ENCODE measurements around the gene RCL1. TPM values are rescaled to one million over a fixed set of nuclear protein-coding genes. Genes with fewer than 3 reads are reported as not detected.

The RCL1 gene
- polyA plus RNA-seq, 3 donors = 2.2 to 3.0 (median 3.0) TPM

DNA sequence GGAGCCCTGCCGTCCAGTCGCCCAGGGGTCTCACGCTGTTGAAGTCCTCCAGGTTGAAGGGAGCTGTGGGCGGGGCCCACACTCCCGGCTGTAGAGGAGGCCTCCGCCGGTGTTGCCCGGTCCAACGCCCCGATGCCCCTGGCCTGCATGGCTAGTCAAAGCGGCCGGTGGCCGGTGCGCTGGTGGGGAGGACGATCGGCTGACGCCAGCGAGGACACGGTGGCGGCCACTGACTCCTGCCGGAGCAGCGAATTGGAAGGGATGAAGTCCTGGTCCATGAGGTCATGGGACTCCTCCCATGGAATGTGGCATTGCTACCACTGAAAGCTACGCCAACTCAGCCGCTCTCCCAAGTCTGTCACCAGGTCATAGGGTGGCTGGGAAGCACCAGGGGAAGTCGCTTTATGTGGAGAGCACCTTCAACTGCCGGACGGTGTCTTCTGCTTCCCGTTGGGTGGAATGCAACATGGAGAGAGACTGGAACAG is 11.8 kb downstream of the RCL1 start:
- no peak for TF ChIP-seq CTCF (IDR thresholded peaks at IDR 0.05)
- Mint-ChIP-seq H3K4me1 (peaks cover 10% of the 10 kb centered on the region), H3K27me3 (ENCODE audit: low read depth in 3 of 3) (no peaks in the 10 kb centered on the region), H3K9me3 (peaks cover 3 to 22% (median 17%) of the 10 kb centered on the region in 7 donors), H3K4me3 (no peak overlapping the region), H3K36me3 (no peaks in the 10 kb centered on the region), H3K27ac (peak overlapping the region in 1 of 7 donors; percentile 66)
- Histone ChIP-seq H4K20me1 (ENCODE audit: insufficient read depth, low read length) (no peaks in the 10 kb centered on the region), H3K79me2 (ENCODE audit: insufficient read depth, low read length) (peaks cover 57% of the 10 kb centered on the region), H3K27me3 (ENCODE audit: control insufficient read depth in 2 of 2, insufficient read depth in 2 of 2, low read length in 2 of 2) (no peaks in the 10 kb centered on the region), H2AFZ (ENCODE audit: insufficient read depth, low read depth, low read length, poor library complexity, severe bottlenecking) (no peak overlapping the region), H3K36me3 (replicated peaks in 1 of 2; ENCODE audit: control insufficient read depth in 1 of 2, insufficient read depth in 2 of 2, low read length in 2 of 2) (no peaks in the 10 kb centered on the region), H3K4me2 (replicated peaks; ENCODE audit: extremely low read depth, low read length, poor library complexity, severe bottlenecking) (no peak overlapping the region), H3K9me3 (replicated peaks in 1 of 2; ENCODE audit: control insufficient read depth in 1 of 2, insufficient read depth in 1 of 2, low read length in 2 of 2) (peaks cover 7 to 13% of the 10 kb centered on the region in 2 donors), H3K4me3 (replicated peaks in 1 of 3; ENCODE audit: low read depth in 2 of 3, low read length in 3 of 3) (no peak overlapping the region), H3K4me1 (ENCODE audit: control insufficient read depth in 1 of 2, insufficient read depth in 2 of 2, low read length in 2 of 2) (no peaks in the 10 kb centered on the region), H3K27ac (ENCODE audit: low read depth in 1 of 2, low read length in 2 of 2) (no peak overlapping the region), H3K9ac (ENCODE audit: insufficient read depth, low read length, poor library complexity, severe bottlenecking) (no peak overlapping the region)
- 98% methylated on average over 24 of the region's 28 CpGs for WGBS (ENCODE audit: insufficient coverage)
- intact Hi-C loops (cut with micrococcal nuclease) = no loop called here
- DNase-seq = no peak

DNA sequence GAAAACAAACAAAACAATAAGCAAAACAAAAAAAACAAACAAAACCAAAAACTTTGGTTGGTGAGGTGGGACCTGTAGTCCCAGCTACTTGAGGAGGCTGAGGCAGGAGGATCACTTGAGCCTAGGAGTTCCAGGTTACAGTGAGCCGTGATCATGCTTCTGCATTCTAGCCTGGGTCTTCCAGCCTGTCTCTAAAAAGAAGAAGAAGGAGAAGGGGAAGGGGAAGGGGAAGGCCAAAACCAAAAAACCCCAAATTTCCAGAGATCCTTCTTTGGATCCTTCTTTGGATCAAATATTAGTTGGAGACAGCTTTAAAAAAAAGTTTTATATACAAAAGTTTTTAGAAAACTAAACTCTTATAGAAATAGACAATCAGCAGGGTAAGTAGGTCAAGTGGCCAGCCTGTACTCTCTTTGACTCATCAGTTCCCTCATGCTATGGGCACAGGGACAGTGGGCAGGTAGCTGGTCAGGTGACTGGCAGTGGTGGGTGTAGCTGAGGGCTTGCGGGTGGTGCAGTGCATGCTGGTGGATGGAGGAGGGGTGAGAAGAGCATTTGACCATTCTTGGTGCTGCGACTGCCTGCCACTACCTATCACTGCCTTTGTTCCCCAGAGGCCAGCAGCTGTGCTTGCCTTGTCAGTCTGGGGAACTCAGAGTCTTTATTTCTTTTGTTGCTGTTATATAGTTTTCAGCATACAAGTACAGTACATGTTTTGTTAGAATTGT is 12.6 kb downstream of the RCL1 start:
- Histone ChIP-seq H3K9me3 (replicated peaks in 1 of 2; ENCODE audit: control insufficient read depth in 1 of 2, insufficient read depth in 1 of 2, low read length in 2 of 2) (peaks cover 7 to 13% of the 10 kb centered on the region in 2 donors), H3K9ac (ENCODE audit: insufficient read depth, low read length, poor library complexity, severe bottlenecking) (no peak overlapping the region), H3K4me3 (replicated peaks in 1 of 3; ENCODE audit: low read depth in 2 of 3, low read length in 3 of 3) (no peak overlapping the region), H3K4me1 (ENCODE audit: control insufficient read depth in 1 of 2, insufficient read depth in 2 of 2, low read length in 2 of 2) (no peaks in the 10 kb centered on the region), H3K27me3 (ENCODE audit: control insufficient read depth in 2 of 2, insufficient read depth in 2 of 2, low read length in 2 of 2) (no peaks in the 10 kb centered on the region), H3K36me3 (replicated peaks in 1 of 2; ENCODE audit: control insufficient read depth in 1 of 2, insufficient read depth in 2 of 2, low read length in 2 of 2) (no peaks in the 10 kb centered on the region), H2AFZ (ENCODE audit: insufficient read depth, low read depth, low read length, poor library complexity, severe bottlenecking) (no peak overlapping the region), H4K20me1 (ENCODE audit: insufficient read depth, low read length) (no peaks in the 10 kb centered on the region), H3K79me2 (ENCODE audit: insufficient read depth, low read length) (peaks cover 51% of the 10 kb centered on the region), H3K4me2 (replicated peaks; ENCODE audit: extremely low read depth, low read length, poor library complexity, severe bottlenecking) (no peak overlapping the region), H3K27ac (ENCODE audit: low read depth in 1 of 2, low read length in 2 of 2) (no peak overlapping the region)
- 100% methylated on average over 1 of the region's 3 CpGs for WGBS (ENCODE audit: insufficient coverage)
- H3K27ac Mint-ChIP-seq = peak overlapping the region in 3 of 7 donors; percentile 52 to 66 (median 63)
- H3K9me3 Mint-ChIP-seq = peaks cover 3 to 23% (median 17%) of the 10 kb centered on the region in 7 donors
- no peaks in the 10 kb centered on the region for H3K27me3 Mint-ChIP-seq (ENCODE audit: low read depth in 3 of 3)
- no peak for TF ChIP-seq CTCF (IDR thresholded peaks at IDR 0.05)
- intact Hi-C loops (cut with micrococcal nuclease) = no loop called here
- H3K4me3 Mint-ChIP-seq = no peak overlapping the region
- no peaks in the 10 kb centered on the region for H3K36me3 Mint-ChIP-seq
- no peak for DNase-seq
- peaks cover 7% of the 10 kb centered on the region for H3K4me1 Mint-ChIP-seq
